Measurements from ENCODE around the gene RIMBP2. TPM values are rescaled to one million over a fixed set of nuclear protein-coding genes. Genes with fewer than 3 reads are reported as not detected.

Gene RIMBP2
- polyA plus RNA-seq, 1 donor from 2014 or later: 14.6 TPM

DNA sequence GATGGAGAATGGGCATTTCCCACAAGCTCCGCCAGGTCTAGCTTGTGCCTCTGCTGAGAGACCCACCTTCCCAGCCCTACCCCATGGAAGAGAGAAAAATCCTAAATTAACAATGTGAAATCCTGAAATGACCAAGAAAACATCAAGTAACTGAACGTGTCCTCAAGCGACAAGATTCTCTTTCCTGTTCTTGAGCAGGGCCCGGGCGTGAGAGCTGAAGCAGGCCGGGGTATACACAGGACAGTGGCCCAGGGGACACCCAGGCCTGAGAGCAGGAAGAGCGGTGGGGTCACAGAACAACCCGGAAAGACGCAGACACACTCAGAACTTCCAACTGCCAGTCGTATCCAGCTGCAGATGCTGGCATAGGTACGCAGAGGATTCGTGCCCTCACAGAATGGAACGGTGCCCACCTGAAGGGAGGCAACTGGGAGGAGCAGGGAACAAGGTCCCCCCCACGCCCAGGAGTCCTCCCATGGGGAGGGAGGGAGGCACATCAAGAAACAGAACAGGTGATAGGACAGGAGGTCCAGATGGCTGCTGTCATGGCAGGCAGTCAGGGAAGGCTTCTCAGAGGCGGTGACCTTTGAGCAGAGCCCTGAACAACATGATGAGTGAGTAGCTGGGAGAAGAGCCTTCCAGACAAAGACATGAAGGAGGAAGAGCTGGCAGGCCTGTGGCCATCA lies 9.1 kb downstream of the RIMBP2 start:
- no peak overlapping the region for H3K27ac ChIP-seq (ENCODE audit: low read length)

DNA sequence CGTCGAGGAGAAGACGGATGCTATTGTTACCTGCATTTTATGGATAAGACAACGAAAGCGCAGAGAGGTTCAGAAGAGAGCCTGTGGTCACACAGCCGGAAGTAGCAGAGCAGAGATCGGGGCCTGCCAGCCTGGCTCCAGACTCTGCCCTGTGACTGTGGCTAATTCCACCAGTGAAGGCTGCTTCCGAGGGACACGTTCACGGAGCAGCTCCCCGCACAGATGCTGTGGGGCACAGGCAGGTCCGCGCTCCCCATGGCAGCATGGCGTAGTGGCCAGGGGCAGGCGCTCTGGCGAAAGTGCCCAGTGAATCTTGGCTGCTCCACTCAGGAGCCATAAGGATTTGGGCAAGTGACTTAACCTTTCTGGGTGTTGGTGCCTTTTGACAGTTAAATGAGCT lies 9.8 kb downstream of the RIMBP2 start:
- no peaks in the 10 kb centered on the region for H4K20me1 ChIP-seq (ENCODE audit: insufficient read depth)
- H3K9me3 ChIP-seq (ENCODE audit: low read length): no peaks in the 10 kb centered on the region
- H3F3A ChIP-seq (ENCODE audit: insufficient read depth, low read length, poor library complexity, severe bottlenecking): no peaks in the 10 kb centered on the region
- no peak overlapping the region for H3K4me3 ChIP-seq (ENCODE audit: low read length)
- TF ChIP-seq EZH2 (IDR thresholded peaks at IDR 0.05; ENCODE audit: borderline replicate concordance, insufficient read depth, low read length, poor library complexity, severe bottlenecking) (no peak), RAD21 (conservative IDR thresholded peaks at IDR 0.05) (no peak), EP300 (conservative IDR thresholded peaks at IDR 0.05; ENCODE audit: poor library complexity, severe bottlenecking) (no peak), SMC3 (conservative IDR thresholded peaks at IDR 0.05; ENCODE audit: poor library complexity) (no peak), TAF1 (IDR thresholded peaks at IDR 0.05; ENCODE audit: low read depth) (no peak), POLR2AphosphoS5 (IDR thresholded peaks at IDR 0.05) (no peak), MXI1 (conservative IDR thresholded peaks at IDR 0.05; ENCODE audit: poor library complexity, severe bottlenecking) (no peak)
- TF ChIP-seq, protein P1, sequence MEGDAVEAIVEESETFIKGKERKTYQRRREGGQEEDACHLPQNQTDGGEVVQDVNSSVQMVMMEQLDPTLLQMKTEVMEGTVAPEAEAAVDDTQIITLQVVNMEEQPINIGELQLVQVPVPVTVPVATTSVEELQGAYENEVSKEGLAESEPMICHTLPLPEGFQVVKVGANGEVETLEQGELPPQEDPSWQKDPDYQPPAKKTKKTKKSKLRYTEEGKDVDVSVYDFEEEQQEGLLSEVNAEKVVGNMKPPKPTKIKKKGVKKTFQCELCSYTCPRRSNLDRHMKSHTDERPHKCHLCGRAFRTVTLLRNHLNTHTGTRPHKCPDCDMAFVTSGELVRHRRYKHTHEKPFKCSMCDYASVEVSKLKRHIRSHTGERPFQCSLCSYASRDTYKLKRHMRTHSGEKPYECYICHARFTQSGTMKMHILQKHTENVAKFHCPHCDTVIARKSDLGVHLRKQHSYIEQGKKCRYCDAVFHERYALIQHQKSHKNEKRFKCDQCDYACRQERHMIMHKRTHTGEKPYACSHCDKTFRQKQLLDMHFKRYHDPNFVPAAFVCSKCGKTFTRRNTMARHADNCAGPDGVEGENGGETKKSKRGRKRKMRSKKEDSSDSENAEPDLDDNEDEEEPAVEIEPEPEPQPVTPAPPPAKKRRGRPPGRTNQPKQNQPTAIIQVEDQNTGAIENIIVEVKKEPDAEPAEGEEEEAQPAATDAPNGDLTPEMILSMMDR (IDR thresholded peaks at IDR 0.05; ENCODE audit: poor library complexity, severe bottlenecking): no peak
- TF ChIP-seq, protein P2, sequence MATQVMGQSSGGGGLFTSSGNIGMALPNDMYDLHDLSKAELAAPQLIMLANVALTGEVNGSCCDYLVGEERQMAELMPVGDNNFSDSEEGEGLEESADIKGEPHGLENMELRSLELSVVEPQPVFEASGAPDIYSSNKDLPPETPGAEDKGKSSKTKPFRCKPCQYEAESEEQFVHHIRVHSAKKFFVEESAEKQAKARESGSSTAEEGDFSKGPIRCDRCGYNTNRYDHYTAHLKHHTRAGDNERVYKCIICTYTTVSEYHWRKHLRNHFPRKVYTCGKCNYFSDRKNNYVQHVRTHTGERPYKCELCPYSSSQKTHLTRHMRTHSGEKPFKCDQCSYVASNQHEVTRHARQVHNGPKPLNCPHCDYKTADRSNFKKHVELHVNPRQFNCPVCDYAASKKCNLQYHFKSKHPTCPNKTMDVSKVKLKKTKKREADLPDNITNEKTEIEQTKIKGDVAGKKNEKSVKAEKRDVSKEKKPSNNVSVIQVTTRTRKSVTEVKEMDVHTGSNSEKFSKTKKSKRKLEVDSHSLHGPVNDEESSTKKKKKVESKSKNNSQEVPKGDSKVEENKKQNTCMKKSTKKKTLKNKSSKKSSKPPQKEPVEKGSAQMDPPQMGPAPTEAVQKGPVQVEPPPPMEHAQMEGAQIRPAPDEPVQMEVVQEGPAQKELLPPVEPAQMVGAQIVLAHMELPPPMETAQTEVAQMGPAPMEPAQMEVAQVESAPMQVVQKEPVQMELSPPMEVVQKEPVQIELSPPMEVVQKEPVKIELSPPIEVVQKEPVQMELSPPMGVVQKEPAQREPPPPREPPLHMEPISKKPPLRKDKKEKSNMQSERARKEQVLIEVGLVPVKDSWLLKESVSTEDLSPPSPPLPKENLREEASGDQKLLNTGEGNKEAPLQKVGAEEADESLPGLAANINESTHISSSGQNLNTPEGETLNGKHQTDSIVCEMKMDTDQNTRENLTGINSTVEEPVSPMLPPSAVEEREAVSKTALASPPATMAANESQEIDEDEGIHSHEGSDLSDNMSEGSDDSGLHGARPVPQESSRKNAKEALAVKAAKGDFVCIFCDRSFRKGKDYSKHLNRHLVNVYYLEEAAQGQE (IDR thresholded peaks at IDR 0.05; ENCODE audit: borderline replicate concordance): no peak
- H3K9ac ChIP-seq (ENCODE audit: low read length): no peak overlapping the region
- H3K36me3 ChIP-seq (ENCODE audit: insufficient read depth, low read length): no peaks in the 10 kb centered on the region
- no peaks in the 10 kb centered on the region for H3K9me2 ChIP-seq (ENCODE audit: insufficient read depth, low read length)
- H2AFZ ChIP-seq (ENCODE audit: low read depth, low read length): no peak overlapping the region
- H3K27ac ChIP-seq (ENCODE audit: low read length): no peak overlapping the region
- no peaks in the 10 kb centered on the region for H3K79me2 ChIP-seq (replicated peaks; ENCODE audit: insufficient read depth, low read length)
- no peaks in the 10 kb centered on the region for H3K27me3 ChIP-seq (ENCODE audit: insufficient read depth, low read depth, low read length)
- no peak overlapping the region for H3K4me2 ChIP-seq (ENCODE audit: low read length)

More for the DNA sequence above, 9.1 kb downstream of the RIMBP2 start:
- Histone ChIP-seq H3K36me3 (ENCODE audit: insufficient read depth, low read length) (no peaks in the 10 kb centered on the region), H3K4me3 (ENCODE audit: low read length) (no peak overlapping the region), H3K9me2 (ENCODE audit: insufficient read depth, low read length) (no peaks in the 10 kb centered on the region), H2AFZ (ENCODE audit: low read depth, low read length) (no peak overlapping the region), H4K20me1 (ENCODE audit: insufficient read depth) (no peaks in the 10 kb centered on the region), H3K4me2 (ENCODE audit: low read length) (no peak overlapping the region), H3K9me3 (ENCODE audit: low read length) (no peaks in the 10 kb centered on the region), H3K9ac (ENCODE audit: low read length) (no peak overlapping the region), H3K79me2 (replicated peaks; ENCODE audit: insufficient read depth, low read length) (no peaks in the 10 kb centered on the region), H3F3A (ENCODE audit: insufficient read depth, low read length, poor library complexity, severe bottlenecking) (no peaks in the 10 kb centered on the region), H3K27me3 (ENCODE audit: insufficient read depth, low read depth, low read length) (no peaks in the 10 kb centered on the region)
- TF ChIP-seq RAD21 (conservative IDR thresholded peaks at IDR 0.05) (no peak), TAF1 (IDR thresholded peaks at IDR 0.05; ENCODE audit: low read depth) (no peak), EP300 (conservative IDR thresholded peaks at IDR 0.05; ENCODE audit: poor library complexity, severe bottlenecking) (no peak), EZH2 (IDR thresholded peaks at IDR 0.05; ENCODE audit: borderline replicate concordance, insufficient read depth, low read length, poor library complexity, severe bottlenecking) (no peak), SMC3 (conservative IDR thresholded peaks at IDR 0.05; ENCODE audit: poor library complexity) (no peak), POLR2AphosphoS5 (IDR thresholded peaks at IDR 0.05) (no peak), MXI1 (conservative IDR thresholded peaks at IDR 0.05; ENCODE audit: poor library complexity, severe bottlenecking) (no peak)
- TF ChIP-seq, protein P2 (IDR thresholded peaks at IDR 0.05; ENCODE audit: borderline replicate concordance): no peak
- TF ChIP-seq, protein P1 (IDR thresholded peaks at IDR 0.05; ENCODE audit: poor library complexity, severe bottlenecking): no peak

Measured in neural cell (in vitro differentiated cells).